Measurements from ENCODE around the gene USP40.

USP40 gene

GRCh38 chr2:233473386-233473791 is 93.2 kb downstream of the USP40 start:
- DNase-seq (ENCODE audit: low read depth) = no peak

GRCh38 chr2:233471291-233472035 is 95.1 kb downstream of the USP40 start:
- no peak for DNase-seq (ENCODE audit: low read depth)

- DNase-seq (ENCODE audit: low read depth) = no peak
Observed at GRCh38 chr2:233470839-233471238, 95.7 kb downstream of the USP40 start.

GRCh38 chr2:233470011-233470687 is 96.4 kb downstream of the USP40 start:
- DNase-seq (ENCODE audit: low read depth) = no peak

GRCh38 chr2:233469261-233470010 is 97.1 kb downstream of the USP40 start:
- no peak for DNase-seq (ENCODE audit: low read depth)

GRCh38 chr2:233468741-233469110 is 97.9 kb downstream of the USP40 start:
- DNase-seq (ENCODE audit: low read depth) = no peak

GRCh38 chr2:233468047-233468740 is 98.4 kb downstream of the USP40 start:
- no peak for DNase-seq (ENCODE audit: low read depth)

GRCh38 chr2:233466991-233467603 is 99.5 kb downstream of the USP40 start:
- DNase-seq (ENCODE audit: low read depth) = no peak

GRCh38 chr2:233464531-233465240 is 101.9 kb downstream of the USP40 start:
- no peak for DNase-seq (ENCODE audit: low read depth)

- DNase-seq (ENCODE audit: low read depth) = no peak
Observed at GRCh38 chr2:233464056-233464455, 102.5 kb downstream of the USP40 start.

- no peak for DNase-seq (ENCODE audit: low read depth)
Observed at GRCh38 chr2:233463586-233463985, 103.0 kb downstream of the USP40 start.

- DNase-seq (ENCODE audit: low read depth) = no peak
Observed at GRCh38 chr2:233462826-233463470, 103.6 kb downstream of the USP40 start.

- no peak for DNase-seq (ENCODE audit: low read depth)
Observed at GRCh38 chr2:233462202-233462785, 104.3 kb downstream of the USP40 start.

- no peak for DNase-seq (ENCODE audit: low read depth)
Observed at GRCh38 chr2:233461481-233461891, 105.1 kb downstream of the USP40 start.

- DNase-seq (ENCODE audit: low read depth) = no peak
Observed at GRCh38 chr2:233460726-233461441, 105.7 kb downstream of the USP40 start.

- DNase-seq (ENCODE audit: low read depth) = no peak
Observed at GRCh38 chr2:233459426-233459825, 107.2 kb downstream of the USP40 start.

GRCh38 chr2:233458826-233459225 is 107.8 kb downstream of the USP40 start:
- DNase-seq (ENCODE audit: low read depth) = no peak

- no peak for DNase-seq (ENCODE audit: low read depth)
Observed at GRCh38 chr2:233458031-233458610, 108.5 kb downstream of the USP40 start.

- DNase-seq (ENCODE audit: low read depth) = no peak
Observed at GRCh38 chr2:233457356-233457755, 109.2 kb downstream of the USP40 start.
